Activated naive CD4-positive, alpha-beta T cell (primary cell): ENCODE data around the gene SMIM23.

Source experiments
- DNase-seq, 4 experiments: peaks; one replicate each; lab custom pipeline; 2025; lab: John Stamatoyannopoulos, UW

Gene SMIM23

GRCh38 chr5:171785517-171785916, at the start of gene SMIM23:
SMIM23 (plus strand) TSS chr5:171785817; CDS start chr5:171785872, 55 bp downstream.
- no peak for DNase-seq

GRCh38 chr5:171736976-171737891, 48.4 kb upstream of the SMIM23 start:
- no peak for DNase-seq

GRCh38 chr5:171738501-171738900, 47.1 kb upstream of the SMIM23 start:
- DNase-seq: no peak

GRCh38 chr5:171739271-171739670, 46.3 kb upstream of the SMIM23 start:
- no peak for DNase-seq

- no peak for DNase-seq
Measured at GRCh38 chr5:171743436-171744076, 42.1 kb upstream of the SMIM23 start.

GRCh38 chr5:171744264-171744663, 41.4 kb upstream of the SMIM23 start:
- DNase-seq: no peak

GRCh38 chr5:171744882-171745281, 40.7 kb upstream of the SMIM23 start:
- no peak for DNase-seq

GRCh38 chr5:171745602-171746001, 40.0 kb upstream of the SMIM23 start:
- DNase-seq: no peak

- no peak for DNase-seq
Measured at GRCh38 chr5:171747061-171747859, 38.4 kb upstream of the SMIM23 start.

- no peak for DNase-seq
Measured at GRCh38 chr5:171748720-171749119, 36.9 kb upstream of the SMIM23 start.

GRCh38 chr5:171749365-171749764, 36.3 kb upstream of the SMIM23 start:
- DNase-seq: no peak

GRCh38 chr5:171750311-171750788, 35.3 kb upstream of the SMIM23 start:
- DNase-seq: no peak

GRCh38 chr5:171755354-171755821, 30.2 kb upstream of the SMIM23 start:
- no peak for DNase-seq

- DNase-seq: no peak
Measured at GRCh38 chr5:171757853-171758535, 27.6 kb upstream of the SMIM23 start.

GRCh38 chr5:171759777-171760176, 25.8 kb upstream of the SMIM23 start:
- no peak for DNase-seq

GRCh38 chr5:171762021-171762608, 23.5 kb upstream of the SMIM23 start:
- no peak for DNase-seq

- DNase-seq: no peak
Measured at GRCh38 chr5:171762903-171763302, 22.7 kb upstream of the SMIM23 start.

- no peak for DNase-seq
Measured at GRCh38 chr5:171764265-171764664, 21.4 kb upstream of the SMIM23 start.

- no peak for DNase-seq
Measured at GRCh38 chr5:171766875-171767274, 18.7 kb upstream of the SMIM23 start.

- DNase-seq: no peak
Measured at GRCh38 chr5:171770153-171770552, 15.5 kb upstream of the SMIM23 start.

GRCh38 chr5:171771856-171772255, 13.8 kb upstream of the SMIM23 start:
- no peak for DNase-seq
